Measurements from ENCODE around the gene TP63.

DNA sequence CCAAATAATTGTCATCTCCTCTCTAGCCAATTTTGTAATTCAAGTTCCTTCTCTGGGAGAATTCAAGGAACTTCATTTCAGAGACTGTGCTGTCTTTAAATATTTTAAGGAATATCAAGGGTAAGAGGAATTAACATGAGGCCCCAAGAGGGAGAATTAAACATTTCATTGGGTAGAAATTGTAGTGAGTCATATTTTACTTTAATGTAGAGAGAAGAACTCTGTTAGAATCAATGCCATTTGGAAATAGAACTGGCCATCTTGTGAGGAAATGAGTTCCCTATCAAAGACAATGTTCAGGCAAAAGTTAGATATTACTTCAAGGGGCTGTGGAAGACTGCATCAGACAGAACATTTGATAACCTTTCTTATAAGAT, 43.5 kb upstream of the TP63 start:
- TF ChIP-seq, protein P1, sequence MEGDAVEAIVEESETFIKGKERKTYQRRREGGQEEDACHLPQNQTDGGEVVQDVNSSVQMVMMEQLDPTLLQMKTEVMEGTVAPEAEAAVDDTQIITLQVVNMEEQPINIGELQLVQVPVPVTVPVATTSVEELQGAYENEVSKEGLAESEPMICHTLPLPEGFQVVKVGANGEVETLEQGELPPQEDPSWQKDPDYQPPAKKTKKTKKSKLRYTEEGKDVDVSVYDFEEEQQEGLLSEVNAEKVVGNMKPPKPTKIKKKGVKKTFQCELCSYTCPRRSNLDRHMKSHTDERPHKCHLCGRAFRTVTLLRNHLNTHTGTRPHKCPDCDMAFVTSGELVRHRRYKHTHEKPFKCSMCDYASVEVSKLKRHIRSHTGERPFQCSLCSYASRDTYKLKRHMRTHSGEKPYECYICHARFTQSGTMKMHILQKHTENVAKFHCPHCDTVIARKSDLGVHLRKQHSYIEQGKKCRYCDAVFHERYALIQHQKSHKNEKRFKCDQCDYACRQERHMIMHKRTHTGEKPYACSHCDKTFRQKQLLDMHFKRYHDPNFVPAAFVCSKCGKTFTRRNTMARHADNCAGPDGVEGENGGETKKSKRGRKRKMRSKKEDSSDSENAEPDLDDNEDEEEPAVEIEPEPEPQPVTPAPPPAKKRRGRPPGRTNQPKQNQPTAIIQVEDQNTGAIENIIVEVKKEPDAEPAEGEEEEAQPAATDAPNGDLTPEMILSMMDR (conservative IDR thresholded peaks at IDR 0.05; ENCODE audit: low read depth, low read length) = no peak
- no peak for TF ChIP-seq EZH2 (IDR thresholded peaks at IDR 0.05; ENCODE audit: borderline replicate concordance, low read depth, low read length, poor library complexity, severe bottlenecking)
